HUDEP-2 (cell line): ENCODE measurements around the gene TAMALIN.
A peak's percentile ranks its signal among the peaks of the same experiment; 100 is the strongest.

Experiments
- DNase-seq, 76 experiments: peaks; one replicate each; lab custom pipeline; 2025; ENCODE audit not compliant: unreplicated experiment in 76 of 76; lab: John Stamatoyannopoulos, UW

The TAMALIN gene

GRCh38 chr12:52032804-52033445, 26.2 kb downstream of the TAMALIN start:
- DNase-seq: peak in 73 of 76 experiments; percentile 46 to 93 (median 84)

GRCh38 chr12:52033446-52034140, 26.8 kb downstream of the TAMALIN start:
- no peak for DNase-seq

DNA sequence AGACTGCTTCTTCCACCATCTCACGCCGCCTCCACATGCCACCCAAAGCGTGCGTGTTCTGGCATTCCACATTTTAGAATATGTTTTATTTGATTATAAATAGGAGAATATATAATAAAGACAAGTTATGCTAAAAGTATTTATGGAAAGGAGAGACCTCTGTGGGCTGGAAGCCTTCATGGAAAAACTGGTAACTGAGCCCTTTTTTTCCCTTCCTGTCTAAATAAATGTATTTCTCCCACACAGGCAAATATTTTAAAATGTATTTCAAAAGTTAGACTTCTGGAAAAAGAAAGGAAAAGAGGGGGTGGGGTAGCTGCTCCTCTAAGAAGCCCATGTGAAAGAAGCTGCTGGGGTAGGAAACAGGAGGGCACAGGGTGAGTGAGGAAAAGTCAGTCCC, 28.4 kb downstream of the TAMALIN start:
- no peak for DNase-seq

DNA sequence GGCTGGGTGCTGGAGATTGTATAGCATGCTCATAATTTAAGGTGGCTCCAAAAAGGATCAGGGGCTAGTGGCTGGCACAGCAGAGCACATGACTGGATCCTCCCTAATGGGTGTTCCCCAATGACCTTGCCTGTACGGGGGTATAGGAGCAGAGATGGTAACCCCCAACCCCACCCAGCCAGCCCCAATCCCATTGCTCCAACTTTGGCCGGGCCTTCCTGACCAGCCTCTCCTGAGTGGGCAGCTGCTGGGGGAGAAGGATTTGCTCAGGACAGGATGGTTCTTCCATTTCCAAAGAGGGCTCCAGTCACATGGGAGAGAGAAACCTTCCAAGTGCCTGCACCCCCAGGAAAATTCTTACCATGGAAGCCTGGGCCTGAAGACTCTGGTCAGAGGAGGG, 29.2 kb downstream of the TAMALIN start:
- DNase-seq: no peak

DNA sequence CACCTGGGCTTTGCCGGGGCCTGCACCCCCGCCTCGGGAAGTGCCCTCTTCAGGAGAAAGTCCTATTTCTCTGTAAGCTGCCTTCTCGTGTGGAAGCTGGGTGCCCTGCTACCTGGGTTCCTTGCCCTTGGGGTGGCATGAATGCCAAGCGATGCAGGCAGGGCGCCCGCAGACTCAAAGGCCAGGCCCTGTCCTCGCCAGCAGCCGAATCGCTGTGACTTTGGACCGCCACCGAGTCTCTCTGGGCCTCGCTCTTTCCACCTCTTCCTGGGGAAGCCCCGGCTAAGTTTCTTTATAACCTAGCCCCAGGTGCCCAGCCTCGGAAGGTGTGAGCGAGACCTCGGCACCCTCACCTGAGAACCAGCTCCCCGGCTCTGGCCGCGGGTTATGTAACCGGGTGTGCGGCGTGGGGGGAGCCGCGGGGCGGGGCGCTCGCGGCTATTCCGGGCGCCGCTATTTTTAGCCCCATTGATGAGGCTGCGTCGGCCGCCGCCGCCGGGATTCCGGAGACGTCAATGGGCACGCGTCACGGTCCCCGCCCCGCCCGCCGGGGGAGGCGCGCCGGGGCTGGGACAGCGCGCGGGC, 29.9 kb downstream of the TAMALIN start:
- DNase-seq: peak in 43 of 76 experiments; percentile 3 to 63 (median 30)

DNA sequence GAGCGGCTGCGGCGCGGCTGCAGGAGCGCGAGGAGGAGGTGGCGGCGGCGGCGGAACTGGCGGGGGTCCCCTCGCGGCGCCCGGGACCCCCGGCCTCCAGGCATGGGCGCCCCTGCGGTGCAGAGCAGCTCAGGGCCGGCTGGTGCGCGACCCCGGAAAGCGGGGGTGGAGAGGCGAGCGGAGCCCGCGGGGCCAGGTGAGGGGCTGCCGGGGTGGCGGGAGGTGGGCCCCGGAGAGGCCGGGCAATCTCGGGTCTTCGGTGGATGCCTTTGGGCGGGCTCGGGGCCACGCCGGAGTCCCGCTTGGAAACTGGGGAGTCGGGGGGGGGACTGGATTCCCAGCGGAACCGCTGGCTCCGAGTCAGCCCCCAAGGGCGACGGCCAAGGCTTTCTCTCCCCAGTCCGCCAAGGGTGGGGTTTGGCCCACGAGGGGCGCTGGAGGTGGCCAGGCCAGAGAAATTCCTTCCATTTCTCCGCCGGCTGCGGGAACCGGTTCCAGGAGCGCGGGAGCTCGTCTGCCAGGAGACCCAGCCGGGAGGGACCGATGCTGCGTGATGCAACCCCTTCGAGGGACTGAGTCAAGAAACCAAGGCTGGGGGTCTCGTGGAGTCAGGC, 30.6 kb downstream of the TAMALIN start:
- DNase-seq: no peak

DNA sequence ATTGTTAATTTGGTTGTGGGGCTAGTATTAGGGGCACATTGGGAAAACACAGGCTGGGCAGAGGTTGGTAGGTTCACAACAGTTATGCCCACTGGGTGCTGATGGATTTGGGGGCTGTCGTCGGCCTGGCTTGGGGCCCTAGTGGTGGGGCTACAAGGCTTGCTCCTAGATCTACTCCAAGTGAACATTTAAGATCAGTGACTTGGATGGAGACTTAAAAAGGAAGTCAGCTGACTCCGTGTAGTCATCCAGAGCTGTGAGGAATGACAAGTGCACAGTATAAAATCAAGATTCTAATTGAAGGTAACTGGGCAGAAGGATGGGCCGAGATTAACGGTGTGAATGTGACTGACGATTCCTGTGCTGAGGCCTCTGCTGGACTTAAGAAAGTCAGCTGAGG, 31.7 kb downstream of the TAMALIN start:
- no peak for DNase-seq

- DNase-seq: no peak
Measured at GRCh38 chr12:52041035-52041434, 34.3 kb downstream of the TAMALIN start.

DNA sequence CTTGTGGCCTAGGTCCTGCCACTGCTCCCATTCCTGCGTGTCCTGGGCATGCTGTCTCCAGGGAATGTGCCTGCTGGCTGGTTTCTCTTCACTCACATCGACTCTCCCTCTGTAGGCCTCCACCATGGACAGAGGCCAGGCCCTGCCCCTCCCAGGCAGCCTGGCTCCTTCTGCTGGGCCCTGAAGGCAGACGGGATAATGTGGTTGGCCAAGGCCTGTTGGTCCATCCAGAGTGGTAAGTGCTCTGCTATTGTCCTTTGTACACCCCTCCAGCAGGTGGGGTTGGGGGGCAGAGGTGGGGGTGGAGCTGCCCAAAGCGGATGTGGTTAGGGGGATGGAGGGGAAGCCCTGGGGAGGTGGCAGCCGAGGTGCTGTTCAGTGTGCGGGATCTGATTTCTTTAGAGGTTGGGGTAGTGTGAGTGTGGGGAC, 35.0 kb downstream of the TAMALIN start:
- peak in 5 of 76 experiments; percentile 7 to 23 (median 14) for DNase-seq

DNA sequence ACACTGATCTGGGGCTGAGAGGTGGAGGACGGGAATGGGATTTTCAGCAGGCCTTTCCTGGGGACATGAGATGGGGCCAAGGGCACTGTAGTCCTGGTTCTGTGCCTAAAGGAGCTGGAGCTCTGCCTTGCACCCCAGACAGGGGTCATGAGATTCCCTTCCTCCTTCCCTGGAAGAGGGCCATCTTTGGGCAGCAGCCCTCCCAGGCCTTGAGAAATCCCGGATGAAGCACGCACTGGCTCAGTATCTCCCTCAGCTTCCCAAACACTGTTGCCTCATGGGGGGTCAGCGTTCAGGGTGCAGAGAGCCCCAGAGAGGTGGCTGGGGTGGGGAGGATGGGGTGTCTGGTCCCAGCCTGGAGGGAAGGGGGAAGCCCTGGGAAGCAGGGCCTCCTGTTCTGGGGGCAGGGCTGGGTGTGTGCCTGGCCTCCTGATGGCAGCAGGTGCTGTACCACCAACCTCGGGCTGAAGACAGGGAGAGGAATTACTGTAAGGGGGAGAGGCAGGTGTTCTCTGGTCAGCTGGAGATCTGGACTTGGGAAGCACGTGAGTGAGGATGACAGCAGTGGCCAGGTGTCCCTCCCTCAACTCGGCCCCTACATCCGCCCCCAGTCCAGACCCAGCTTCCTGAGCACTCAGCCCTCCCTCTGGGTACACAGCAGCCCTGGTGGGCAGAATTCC, 36.1 kb downstream of the TAMALIN start:
- DNase-seq: no peak

DNA sequence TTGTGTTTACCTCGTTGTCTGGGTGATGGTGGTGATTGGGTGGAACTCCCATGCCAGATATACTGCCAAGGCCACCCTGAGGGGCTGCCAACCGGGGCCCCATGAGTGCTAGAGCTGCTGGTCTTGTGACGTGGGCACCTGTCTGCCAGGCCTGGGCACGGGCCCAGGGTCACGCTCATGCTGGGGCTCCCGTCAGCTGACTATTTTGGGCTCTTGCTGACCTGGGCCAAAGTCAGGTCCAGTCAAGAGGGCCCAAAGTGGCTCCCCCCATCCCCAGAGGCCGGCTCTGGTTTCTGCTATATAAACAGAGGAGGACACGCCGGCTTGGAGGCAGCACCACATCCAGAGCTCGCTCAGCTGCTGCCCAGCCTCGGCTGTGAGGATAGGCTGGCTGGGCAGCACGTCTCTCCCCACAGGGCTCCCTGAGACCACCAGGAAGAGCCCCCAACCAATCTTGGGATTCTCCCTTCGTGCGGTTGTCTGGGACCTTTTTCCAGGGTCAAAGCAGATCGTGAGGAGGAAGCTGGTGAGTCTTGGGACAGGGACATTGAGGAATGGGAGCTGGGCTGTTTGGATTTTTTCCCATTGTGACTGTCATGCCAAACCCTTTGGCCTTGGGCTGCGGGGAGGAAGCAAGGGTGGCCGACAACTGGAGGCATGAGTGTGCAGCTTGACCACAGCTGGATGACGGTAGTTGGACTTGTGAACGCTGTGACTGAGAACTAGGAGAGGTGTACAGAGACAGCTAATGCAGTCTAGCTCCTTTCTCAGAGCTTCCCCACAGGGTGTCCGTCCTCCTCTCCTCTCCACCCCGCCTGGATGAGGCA, 36.9 kb downstream of the TAMALIN start:
- DNase-seq: no peak

- DNase-seq: no peak
Measured at GRCh38 chr12:52044292-52044983, 37.7 kb downstream of the TAMALIN start.

- peak in 2 of 76 experiments; percentile 13 to 25 for DNase-seq
Measured at GRCh38 chr12:52045794-52046199, 39.1 kb downstream of the TAMALIN start.

- DNase-seq: no peak
Measured at GRCh38 chr12:52046859-52047258, 40.1 kb downstream of the TAMALIN start.

GRCh38 chr12:52049286-52049685, 42.5 kb downstream of the TAMALIN start:
- no peak for DNase-seq

- no peak for DNase-seq
Measured at GRCh38 chr12:52049688-52050087, 42.9 kb downstream of the TAMALIN start.

- peak in 2 of 76 experiments; percentile 19 to 43 for DNase-seq
Measured at GRCh38 chr12:52050116-52050757, 43.5 kb downstream of the TAMALIN start.

DNA sequence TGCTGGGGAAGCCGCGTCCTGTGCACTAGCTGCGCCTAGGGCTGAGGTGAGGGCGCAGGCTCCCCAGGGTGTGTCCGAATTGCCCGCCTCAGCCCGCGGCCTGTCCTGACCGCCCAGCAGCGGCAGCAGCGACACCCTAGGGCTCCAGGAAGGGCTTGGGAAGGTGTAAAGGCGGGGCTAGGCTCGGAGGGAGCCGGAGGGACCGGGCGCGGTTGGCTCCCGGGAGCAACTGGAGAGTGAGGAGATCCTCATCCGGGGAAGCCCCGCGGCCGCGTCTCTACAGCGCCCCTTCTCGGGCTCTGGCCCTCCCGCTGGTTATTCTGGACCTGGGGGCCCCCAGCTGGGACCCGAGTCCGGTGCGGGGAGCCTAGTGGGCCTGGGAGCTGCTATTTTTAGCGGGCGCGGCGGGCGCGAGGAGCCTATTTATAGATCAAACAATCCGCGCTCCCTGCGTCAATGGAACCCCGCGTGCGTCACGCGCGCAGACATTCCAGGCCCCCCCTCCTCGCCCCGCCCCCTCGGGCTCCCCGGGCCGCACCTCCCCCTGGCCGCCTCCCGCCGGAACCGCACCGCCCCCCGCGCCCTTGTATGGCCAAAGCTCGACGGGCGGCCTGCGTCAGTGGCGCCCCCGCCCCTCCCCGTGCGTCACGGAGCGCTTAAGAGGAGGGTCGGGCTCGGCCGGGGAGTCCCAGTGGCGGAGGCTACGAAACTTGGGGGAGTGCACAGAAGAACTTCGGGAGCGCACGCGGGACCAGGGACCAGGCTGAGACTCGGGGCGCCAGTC, 44.2 kb downstream of the TAMALIN start, which contains the start of gene NR4A1:
NR4A1 (plus strand) TSS at position 685 of the 784 bp plus-strand sequence. CDS start 2,887 bp downstream, outside the sequence.
- peak in 65 of 76 experiments; percentile 10 to 88 (median 65) for DNase-seq
